HG03520 (cell line): ENCODE data around the gene ERF.

Experiments used
- ATAC-seq: cut with Tn5 transposase; IDR thresholded peaks from one replicate; pipeline ENCODE4 v1.9.1; 2021; ENCODE audit warnings: mild to moderate bottlenecking, moderate library complexity; ENCODE audit not compliant: unreplicated experiment

The ERF gene

DNA sequence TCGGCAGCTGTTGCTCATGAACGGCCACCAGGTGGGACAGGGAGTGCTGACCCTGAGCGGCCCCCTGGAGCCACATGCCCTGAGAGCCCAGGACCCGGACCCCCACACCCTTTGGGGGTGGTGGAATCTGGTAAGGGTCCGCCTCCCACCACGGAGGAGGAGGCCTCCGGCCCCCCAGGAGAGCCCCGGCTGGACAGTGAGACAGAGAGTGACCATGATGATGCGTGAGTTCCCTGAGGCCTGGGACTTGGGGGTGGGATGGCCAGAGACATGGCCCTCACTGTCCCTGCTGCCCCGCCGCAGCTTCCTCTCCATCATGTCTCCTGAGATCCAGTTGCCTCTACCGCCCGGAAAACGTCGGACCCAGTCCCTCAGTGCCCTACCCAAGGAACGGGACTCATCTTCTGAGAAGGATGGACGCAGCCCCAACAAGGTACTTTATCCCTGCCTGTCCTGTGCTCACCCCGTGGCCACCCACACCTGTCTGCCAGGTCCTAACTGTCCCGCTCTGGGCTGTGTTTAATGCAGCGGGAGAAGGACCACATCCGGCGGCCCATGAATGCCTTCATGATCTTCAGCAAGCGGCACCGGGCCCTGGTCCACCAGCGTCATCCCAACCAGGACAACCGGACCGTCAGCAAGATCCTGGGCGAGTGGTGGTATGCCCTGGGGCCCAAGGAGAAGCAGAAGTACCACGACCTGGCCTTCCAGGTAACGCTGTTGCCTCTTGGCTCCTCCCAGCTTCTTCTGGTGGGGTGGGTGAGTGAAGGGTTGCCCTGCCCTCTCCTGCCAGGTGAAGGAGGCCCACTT is 32.3 kb upstream of the ERF start:
- ATAC-seq: no peak

GRCh38 chr19:42286349-42287016 is 31.6 kb upstream of the ERF start:
- ATAC-seq: no peak

- ATAC-seq: no peak
Measured at GRCh38 chr19:42285988-42286348, 31.0 kb upstream of the ERF start.

- no peak for ATAC-seq
Measured at GRCh38 chr19:42285541-42285941, 30.6 kb upstream of the ERF start.

GRCh38 chr19:42284591-42285341 is 29.8 kb upstream of the ERF start:
- no peak for ATAC-seq

DNA sequence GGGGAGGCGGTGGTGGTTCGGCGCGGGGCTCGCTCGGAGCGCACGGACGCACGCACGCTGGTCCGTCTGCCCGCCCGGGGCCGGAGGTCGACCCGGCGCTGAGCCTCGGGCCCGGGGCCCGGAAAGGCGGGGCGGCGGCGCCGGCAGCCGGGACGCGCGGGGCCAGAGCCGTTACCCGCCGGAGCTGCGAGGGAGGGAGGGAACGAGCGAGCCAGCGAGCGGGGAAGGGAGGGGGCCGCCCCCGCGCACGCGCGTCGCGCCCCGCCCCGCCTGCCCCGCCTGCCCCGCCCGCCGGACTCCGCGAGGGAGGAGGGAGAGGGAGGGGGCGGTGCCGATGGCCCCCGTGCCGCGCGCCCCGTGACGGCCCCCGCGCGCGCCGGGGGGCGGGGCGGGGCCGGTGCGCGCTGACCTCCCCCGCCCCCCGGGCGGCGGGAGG is 29.2 kb upstream of the ERF start:
- peak; percentile 28 for ATAC-seq

- ATAC-seq: peak; percentile 35
Measured at GRCh38 chr19:42283188-42284065, 28.5 kb upstream of the ERF start.

DNA sequence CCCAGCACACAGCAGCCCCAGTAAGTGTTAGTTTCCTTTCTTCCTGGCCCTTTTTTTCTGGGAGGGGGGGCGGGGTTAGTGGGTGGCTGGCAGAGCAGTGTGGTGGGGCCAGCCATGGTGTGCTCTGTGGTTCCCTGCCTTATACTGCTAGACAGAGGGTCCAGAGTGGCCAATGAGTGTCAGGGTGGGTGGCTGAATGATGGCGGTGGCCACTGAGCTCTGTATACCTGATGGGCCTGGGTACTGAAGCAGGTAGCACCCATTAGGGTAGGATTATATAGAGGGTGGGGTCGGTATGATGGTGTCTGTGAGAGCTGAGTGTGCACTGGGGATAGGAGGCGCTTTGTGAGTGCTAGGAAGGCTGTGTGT is 27.9 kb upstream of the ERF start:
- ATAC-seq: no peak

DNA sequence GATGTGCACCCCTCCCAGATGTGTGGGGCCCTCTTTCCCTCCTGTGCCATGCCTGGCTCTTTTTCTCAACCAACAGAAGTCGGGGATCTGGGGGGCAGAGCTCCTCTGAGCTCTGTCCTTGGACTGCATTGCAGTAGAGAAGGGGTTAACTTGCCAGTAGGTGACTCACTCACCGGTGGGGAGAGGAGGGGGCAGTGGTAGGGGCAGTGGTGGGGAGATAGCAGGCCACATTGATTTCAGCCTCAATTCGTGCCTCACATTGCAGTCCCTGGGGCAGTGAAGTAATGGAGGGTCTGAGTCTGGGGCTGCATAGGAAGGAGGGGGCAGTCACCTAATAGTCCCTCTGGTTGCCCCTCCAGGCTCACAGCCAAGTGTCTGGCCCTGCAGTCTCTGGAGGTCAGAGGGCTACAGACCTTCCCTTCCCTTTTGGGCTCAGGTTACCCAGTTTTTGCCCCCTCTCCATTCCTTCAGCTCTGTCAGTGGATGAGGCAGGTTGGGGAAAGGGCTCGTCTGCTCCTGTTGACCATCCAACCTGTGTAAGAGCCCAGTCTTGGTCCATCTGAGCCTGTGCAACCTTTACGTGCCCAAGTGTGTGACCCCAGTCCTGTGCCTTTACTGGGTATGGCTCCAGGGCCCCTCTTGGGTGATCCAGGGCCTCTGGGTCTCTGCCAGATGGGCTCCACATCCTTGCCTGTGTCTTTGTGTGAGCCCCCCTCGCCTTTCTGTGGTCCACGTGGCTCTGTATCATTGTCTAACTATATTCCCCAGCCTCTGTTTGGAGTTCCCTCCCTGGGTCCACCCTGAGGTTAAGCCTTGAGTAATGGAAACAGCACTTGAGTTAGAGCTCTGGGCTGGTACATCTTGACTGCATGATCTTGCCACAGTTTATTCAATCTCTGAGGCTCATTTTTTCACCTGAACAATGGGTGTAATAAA is 27.2 kb upstream of the ERF start:
- no peak for ATAC-seq

GRCh38 chr19:42281146-42281826 is 26.4 kb upstream of the ERF start:
- ATAC-seq: no peak

GRCh38 chr19:42280815-42281145 is 25.9 kb upstream of the ERF start:
- ATAC-seq: no peak

DNA sequence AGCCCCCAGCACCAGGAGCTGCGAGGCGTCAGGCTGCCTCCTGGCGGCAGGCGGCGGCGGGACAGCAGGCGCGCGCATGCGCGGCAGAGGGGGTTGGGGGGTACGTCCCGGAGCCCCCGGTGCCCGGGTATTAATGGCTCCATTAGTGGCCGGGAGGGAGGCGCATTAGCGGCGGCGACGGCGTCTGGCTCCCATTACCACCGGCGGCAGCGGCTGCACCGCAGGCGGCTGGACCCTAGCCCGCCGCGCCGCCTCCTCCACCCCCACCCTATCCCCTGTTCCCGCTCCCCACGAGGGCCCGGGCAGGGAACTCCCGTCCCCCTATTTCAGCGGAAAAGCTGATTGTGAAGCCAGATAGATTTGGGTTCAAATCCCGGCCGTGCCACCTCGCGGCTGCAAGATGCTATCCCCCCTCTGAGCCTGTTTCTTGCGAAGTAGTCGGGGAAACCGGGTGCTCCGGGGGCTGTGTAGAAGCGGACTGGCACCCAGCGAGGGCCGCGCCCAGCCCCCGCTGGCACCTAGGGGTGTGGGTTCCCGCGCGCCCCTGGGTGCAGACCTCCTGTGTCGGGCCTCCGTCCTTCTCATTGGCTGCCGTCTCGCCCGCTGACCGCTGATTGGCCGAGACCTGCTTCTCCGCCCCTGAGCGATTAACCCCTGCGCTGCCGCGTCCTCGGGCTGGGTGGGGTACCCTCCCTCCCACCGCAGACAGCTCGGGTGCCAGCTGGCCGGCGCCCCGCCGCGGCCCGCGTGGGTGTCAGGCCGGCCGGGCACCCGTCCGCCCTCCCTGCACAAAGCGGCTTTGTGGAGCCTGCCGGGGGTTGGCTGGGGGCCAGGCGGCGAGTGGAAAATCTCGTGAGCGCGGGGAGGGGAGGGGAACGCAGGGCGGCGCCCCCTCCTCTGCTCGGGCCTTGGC is 25.2 kb upstream of the ERF start:
- ATAC-seq: no peak

- ATAC-seq: no peak
Measured at GRCh38 chr19:42279155-42279901, 24.4 kb upstream of the ERF start.

DNA sequence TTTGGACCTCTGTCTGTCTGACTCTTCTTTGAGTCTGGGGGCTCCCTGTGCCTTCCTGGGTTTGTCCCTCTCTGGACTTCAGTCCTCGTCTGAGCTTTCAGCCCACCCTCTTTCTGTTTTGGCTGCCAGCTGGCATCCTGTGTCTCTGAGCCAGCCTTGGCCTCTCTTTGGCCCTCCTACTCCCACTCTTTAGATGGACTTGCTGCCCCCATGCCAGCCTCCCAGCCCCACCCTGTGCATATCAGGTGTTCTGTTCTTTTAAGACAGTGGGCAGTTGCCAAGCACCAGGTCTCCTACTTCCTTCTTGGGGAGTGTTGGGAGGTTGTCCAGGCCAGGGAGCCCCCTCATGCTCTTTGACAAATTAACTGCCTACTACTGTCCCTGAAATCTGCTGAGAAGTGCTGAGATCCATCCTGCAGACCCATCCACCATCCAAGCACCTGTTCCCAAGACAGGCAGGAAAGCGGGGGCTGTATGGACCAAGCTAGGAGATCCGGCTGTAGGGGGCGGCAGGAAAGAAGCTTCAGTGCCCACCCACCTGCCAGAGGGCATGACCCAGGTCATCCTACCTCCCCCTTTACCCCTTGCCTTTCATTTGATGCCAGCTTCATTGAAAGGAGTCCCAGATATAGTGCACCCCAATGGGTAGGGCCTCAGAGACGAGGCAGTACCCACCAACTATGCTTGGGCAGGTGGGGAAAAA is 23.7 kb upstream of the ERF start:
- ATAC-seq: no peak

DNA sequence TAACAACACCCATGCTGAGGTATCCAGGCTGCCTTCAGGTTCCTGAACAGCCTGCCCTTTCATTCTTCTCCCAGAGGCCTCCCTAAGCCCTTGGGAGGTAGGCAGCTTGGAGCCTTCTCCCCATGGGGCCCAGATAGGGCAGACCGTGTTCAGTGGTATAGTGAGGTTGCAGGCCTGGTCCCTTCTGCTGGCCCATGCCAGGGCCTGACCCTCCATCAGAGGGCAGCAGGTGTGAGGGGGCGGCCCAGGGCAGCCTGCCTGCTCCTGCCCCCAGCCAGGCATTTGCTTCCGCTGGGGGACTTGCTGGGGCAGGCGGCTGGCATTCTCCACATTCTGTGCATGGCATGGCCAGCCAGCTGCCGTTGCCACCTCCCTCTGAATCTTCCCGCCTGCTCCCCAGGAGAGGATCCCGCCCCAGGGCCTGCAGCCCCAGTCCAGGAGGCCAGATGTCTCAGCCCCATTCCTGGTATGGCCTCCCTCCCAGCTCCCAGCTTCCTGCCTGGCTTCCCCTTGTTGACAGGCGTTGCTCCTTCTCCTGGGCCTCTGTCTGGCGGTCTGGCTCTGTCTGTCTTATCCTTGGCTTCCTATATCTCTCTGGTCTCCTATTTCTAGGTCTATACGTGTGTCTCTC is 23.0 kb upstream of the ERF start:
- ATAC-seq: no peak

- no peak for ATAC-seq
Measured at GRCh38 chr19:42276821-42277220, 21.9 kb upstream of the ERF start.

DNA sequence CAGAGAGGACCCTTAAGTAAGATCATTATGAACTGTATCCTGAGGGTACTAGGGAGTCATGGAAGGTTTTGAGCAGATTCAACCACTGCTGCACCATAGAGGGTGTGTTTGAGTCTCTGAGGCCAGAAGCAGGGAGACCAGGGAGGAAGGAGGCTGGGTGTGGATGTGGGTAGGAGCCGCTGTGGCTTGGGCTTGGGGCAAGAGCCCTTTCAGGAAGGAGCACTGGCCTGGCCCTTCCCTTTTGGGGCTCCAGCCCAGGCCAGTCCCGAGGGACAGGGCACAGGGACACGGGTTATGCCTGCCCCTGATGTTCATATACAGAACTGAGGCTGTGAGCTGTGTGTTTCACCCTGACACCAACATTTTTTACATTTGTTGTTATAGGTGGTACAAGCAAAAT is 21.4 kb upstream of the ERF start:
- no peak for ATAC-seq
